GM20000 (cell line): Measurements from ENCODE around the gene HSPA1A.

Experiments used
- DNase-seq: peaks from one replicate; pipeline ENCODE4 v3.0.0; 2012; ENCODE audit warnings: low spot score
- TF ChIP-seq, protein P1 (sequence below): IDR thresholded peaks from 2 replicates; pipeline ENCODE4 v1.5.1; 2012; ENCODE audit warnings: mild to moderate bottlenecking, control low read depth; ENCODE audit errors: extremely low read depth, missing control alignments

HSPA1A gene

DNA sequence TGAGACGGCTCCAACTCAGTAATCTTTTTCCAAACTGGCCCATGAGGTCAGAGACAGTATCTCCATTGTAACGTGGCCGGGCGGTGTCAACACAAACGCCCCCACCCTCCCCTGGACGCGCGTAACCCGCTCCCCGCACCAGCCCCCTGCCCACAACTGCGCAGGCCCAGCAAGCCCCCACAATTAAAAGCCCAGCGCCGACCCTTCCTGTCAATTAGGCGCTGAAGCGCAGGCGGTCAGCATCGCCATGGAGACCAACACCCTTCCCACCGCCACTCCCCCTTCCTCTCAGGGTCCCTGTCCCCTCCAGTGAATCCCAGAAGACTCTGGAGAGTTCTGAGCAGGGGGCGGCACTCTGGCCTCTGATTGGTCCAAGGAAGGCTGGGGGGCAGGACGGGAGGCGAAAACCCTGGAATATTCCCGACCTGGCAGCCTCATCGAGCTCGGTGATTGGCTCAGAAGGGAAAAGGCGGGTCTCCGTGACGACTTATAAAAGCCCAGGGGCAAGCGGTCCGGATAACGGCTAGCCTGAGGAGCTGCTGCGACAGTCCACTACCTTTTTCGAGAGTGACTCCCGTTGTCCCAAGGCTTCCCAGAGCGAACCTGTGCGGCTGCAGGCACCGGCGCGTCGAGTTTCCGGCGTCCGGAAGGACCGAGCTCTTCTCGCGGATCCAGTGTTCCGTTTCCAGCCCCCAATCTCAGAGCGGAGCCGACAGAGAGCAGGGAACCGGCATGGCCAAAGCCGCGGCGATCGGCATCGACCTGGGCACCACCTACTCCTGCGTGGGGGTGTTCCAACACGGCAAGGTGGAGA lies at the start of gene HSPA1A, which contains the start of gene HSPA1L:
HSPA1A (plus strand) TSS at position 519 of the 814 bp plus-strand sequence; CDS start at position 733, 214 bp downstream.
HSPA1L (minus strand) TSS at position 259 of the 814 bp plus-strand sequence. CDS start 3,311 bp downstream, outside the sequence.
- DNase-seq = peak; percentile 86

GRCh38 chr6:31765559-31765909 lies 49.8 kb upstream of the HSPA1A start:
- TF ChIP-seq, protein P1, sequence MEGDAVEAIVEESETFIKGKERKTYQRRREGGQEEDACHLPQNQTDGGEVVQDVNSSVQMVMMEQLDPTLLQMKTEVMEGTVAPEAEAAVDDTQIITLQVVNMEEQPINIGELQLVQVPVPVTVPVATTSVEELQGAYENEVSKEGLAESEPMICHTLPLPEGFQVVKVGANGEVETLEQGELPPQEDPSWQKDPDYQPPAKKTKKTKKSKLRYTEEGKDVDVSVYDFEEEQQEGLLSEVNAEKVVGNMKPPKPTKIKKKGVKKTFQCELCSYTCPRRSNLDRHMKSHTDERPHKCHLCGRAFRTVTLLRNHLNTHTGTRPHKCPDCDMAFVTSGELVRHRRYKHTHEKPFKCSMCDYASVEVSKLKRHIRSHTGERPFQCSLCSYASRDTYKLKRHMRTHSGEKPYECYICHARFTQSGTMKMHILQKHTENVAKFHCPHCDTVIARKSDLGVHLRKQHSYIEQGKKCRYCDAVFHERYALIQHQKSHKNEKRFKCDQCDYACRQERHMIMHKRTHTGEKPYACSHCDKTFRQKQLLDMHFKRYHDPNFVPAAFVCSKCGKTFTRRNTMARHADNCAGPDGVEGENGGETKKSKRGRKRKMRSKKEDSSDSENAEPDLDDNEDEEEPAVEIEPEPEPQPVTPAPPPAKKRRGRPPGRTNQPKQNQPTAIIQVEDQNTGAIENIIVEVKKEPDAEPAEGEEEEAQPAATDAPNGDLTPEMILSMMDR = no peak

More for the DNA sequence above, at the start of gene HSPA1A, which contains the start of gene HSPA1L:
- TF ChIP-seq, protein P1 = no peak

GRCh38 chr6:31765910-31766794 lies 49.2 kb upstream of the HSPA1A start:
- DNase-seq = no peak

More at GRCh38 chr6:31765559-31765909, 49.8 kb upstream of the HSPA1A start:
- no peak for DNase-seq

GRCh38 chr6:31767096-31767645 lies 48.2 kb upstream of the HSPA1A start:
- DNase-seq = no peak
- TF ChIP-seq, protein P1 = no peak

More at GRCh38 chr6:31765910-31766794, 49.2 kb upstream of the HSPA1A start:
- TF ChIP-seq, protein P1 = no peak

DNA sequence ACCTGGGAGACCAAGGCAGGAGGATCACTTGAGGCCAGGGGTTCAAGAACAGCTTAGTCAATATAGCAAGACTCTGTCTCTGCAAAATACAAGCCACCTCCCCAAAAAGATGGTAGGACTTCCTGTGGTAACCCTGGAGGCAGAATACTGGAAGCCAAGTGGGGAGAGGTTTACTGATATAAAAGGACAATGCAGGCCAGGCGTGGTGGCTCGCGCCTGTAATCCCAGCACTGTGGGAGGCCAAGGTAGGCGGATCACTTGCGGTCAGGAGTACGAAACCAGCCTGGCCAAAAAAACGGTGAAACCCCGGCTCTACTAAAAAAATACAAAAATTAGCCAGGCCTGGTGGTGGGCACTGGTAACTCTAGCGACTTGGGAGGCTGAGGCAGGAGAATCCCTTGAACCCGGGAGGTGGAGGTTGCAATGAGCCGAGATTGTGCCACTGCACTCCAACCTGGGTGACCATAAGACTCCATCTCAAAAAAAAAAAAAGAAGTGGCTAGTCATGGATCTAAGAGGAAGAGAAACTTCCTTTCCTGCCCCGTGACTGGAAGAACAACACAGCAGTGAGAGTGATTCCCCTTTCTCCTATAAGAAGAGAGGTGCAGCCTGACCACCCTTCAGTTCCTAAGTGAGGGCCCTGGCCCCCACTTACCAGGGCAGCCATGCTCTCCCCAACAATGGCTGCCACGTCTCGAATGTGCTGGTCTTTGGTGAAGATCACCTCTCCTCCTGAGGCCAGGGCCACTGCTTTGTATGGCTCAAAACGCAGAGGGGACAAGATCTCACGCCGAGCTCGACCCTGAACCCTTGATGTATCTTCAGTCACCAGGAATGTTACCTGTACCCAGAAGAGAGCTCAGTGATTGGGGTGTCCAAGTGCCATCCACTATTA lies 46.7 kb upstream of the HSPA1A start:
- TF ChIP-seq, protein P1 = no peak
- DNase-seq = no peak

- DNase-seq = peak; percentile 92
Observed at GRCh38 chr6:31769684-31770371, 45.5 kb upstream of the HSPA1A start.

More at GRCh38 chr6:31769684-31770371, 45.5 kb upstream of the HSPA1A start:
- TF ChIP-seq, protein P1 = peak; percentile 88
